PC-3 (cell line): ENCODE results near the gene EIF2S2. TPM values are rescaled to one million over a fixed set of nuclear protein-coding genes. Genes with fewer than 3 reads are reported as not detected.

Source experiments
- ATAC-seq: fragments of 200-7000 bp; cut with Tn5 transposase; 2 replicates; pipeline ENCODE4 v1.9.1; 2020; ENCODE audit warnings: mild to moderate bottlenecking, moderate library complexity
- BruUV-seq: library from RNA; stranded (reverse); fragments of 400-500 nt; replicated peaks from 2 replicates; lab custom pipeline; 2021; lab: Mats Ljungman, UMichigan
- CTCF ChIA-PET: fragments of 300-600 bp; sonication (Branson Sonifier 250); formaldehyde crosslinking; loops from one replicate; lab custom pipeline; 2022; ENCODE audit warnings: antibody characterized with exemption; lab: Charles Lee
- POLR2A ChIA-PET: fragments of 300-600 bp; sonication (Branson Sonifier 250); formaldehyde crosslinking; loops from one replicate; lab custom pipeline; 2022; ENCODE audit warnings: antibody characterized with exemption; ENCODE audit not compliant: unreplicated experiment; lab: Charles Lee
- DNase-seq: peaks from one replicate; pipeline ENCODE4 v3.0.0-alpha.2; 2015
- H2AFZ ChIP-seq: fragments of 300-600 bp; sonication (generic); 2 replicates; pipeline ENCODE4 v1.6.0; 2016; ENCODE audit warnings: antibody characterized with exemption, low read length
- H3F3A ChIP-seq: fragments of 300-600 bp; sonication (generic); one replicate; pipeline ENCODE4 v1.6.0; 2017; ENCODE audit warnings: antibody characterized with exemption, low read length, control low read depth, mild to moderate bottlenecking; ENCODE audit not compliant: unreplicated experiment
- H3K27ac ChIP-seq: fragments of 300-600 bp; sonication (generic); 2 replicates; pipeline ENCODE4 v1.5.1; 2016; ENCODE audit warnings: mild to moderate bottlenecking, low read length
- H3K27me3 ChIP-seq: fragments of 300-600 bp; sonication (generic); 2 replicates; pipeline ENCODE4 v1.6.1; 2016; ENCODE audit warnings: low read length, mixed read lengths
- H3K36me3 ChIP-seq: fragments of 300-600 bp; sonication (generic); 2 replicates; pipeline ENCODE4 v1.6.1; 2016; ENCODE audit warnings: low read depth, mixed run types, low read length, mixed read lengths
- H3K4me1 ChIP-seq: fragments of 300-600 bp; sonication (generic); 2 replicates; pipeline ENCODE4 v1.5.1; 2016; ENCODE audit warnings: low read length; ENCODE audit not compliant: insufficient read depth
- H3K4me2 ChIP-seq: fragments of 300-600 bp; sonication (generic); 2 replicates; pipeline ENCODE4 v1.6.0; 2016; ENCODE audit warnings: low read length
- H3K4me3 ChIP-seq: fragments of 300-600 bp; sonication (generic); 2 replicates; pipeline ENCODE4 v1.5.1; 2016; ENCODE audit warnings: mild to moderate bottlenecking, low read length, mixed read lengths
- H3K79me2 ChIP-seq: fragments of 300-600 bp; sonication (generic); 2 replicates; pipeline ENCODE4 v1.6.1; 2017; ENCODE audit warnings: low read length, mixed read lengths
- H3K9ac ChIP-seq: fragments of 300-600 bp; sonication (generic); 2 replicates; pipeline ENCODE4 v1.6.0; 2016; ENCODE audit warnings: mild to moderate bottlenecking, low read length
- H3K9me2 ChIP-seq: fragments of 300-600 bp; sonication (generic); replicated peaks from 2 replicates; pipeline ENCODE4 v1.6.1; 2016; ENCODE audit warnings: mixed run types, low read length, mixed read lengths
- H3K9me3 ChIP-seq: fragments of 300-600 bp; sonication (generic); 2 replicates; pipeline ENCODE4 v1.6.1; 2016; ENCODE audit warnings: low read length, mixed read lengths
- H4K20me1 ChIP-seq: fragments of 300-600 bp; sonication (generic); 2 replicates; pipeline ENCODE4 v1.6.1; 2016; ENCODE audit warnings: low read length, mixed read lengths
- CTCF ChIP-seq: fragments of 300-600 bp; sonication (generic); conservative IDR thresholded peaks from 2 replicates; pipeline ENCODE4 v1.5.1; 2017; ENCODE audit warnings: antibody characterized with exemption, low read depth, mild to moderate bottlenecking, low read length
- EZH2 ChIP-seq: fragments of 300-600 bp; sonication (generic); IDR thresholded peaks from one replicate; pipeline ENCODE4 v1.6.1; 2017; ENCODE audit warnings: antibody characterized with exemption, mild to moderate bottlenecking, low read length; ENCODE audit not compliant: unreplicated experiment
- EZH2phosphoT487 ChIP-seq: fragments of 300-600 bp; sonication (generic); IDR thresholded peaks from 2 replicates; pipeline ENCODE4 v1.6.1; 2018; ENCODE audit warnings: mild to moderate bottlenecking, antibody characterized with exemption, low read length, borderline replicate concordance
- intact Hi-C: fragments of 100-400 bp; cut with micrococcal nuclease; formaldehyde crosslinking; loops from 2 replicates; pipeline ENCODE4 v1.9.0; 2023
- total RNA-seq: library from RNA; depleted of rRNA; stranded (reverse); fragments of >200 nt; gene quantifications from 2 replicates; pipeline ENCODE4 v1.2.3, GENCODE V29; 2014

EIF2S2 gene
- total RNA-seq, 1 experiment from 2014 or later, result 83.4 TPM

GRCh38 chr20:34076952-34077351 is 35.1 kb downstream of the EIF2S2 start:
- ChIA-PET CTCF (interaction anchor here (0.5 kb wide), 1 partner anchor 344 kb away, joined by 3 read pairs; no protein-coding TSS in a partner anchor), POLR2A (interaction anchor here (0.6 kb wide), 1 partner anchor 587 kb away, joined by 4 read pairs; no protein-coding TSS in a partner anchor)
- Histone ChIP-seq H3K9me3 (no peaks in the 10 kb centered on the region), H3F3A (no peaks in the 10 kb centered on the region), H3K27me3 (no peaks in the 10 kb centered on the region), H2AFZ (no peak overlapping the region), H3K4me3 (no peak overlapping the region), H3K36me3 (peaks cover 22% of the 10 kb centered on the region; the same call in 1 of the 2 replicates), H3K4me2 (no peak overlapping the region), H3K27ac (no peak overlapping the region), H4K20me1 (no peaks in the 10 kb centered on the region), H3K9ac (no peak overlapping the region), H3K4me1 (peaks cover 4% of the 10 kb centered on the region; the same call in 1 of the 2 replicates), H3K9me2 (no peaks in the 10 kb centered on the region), H3K79me2 (peaks cover 6% of the 10 kb centered on the region; the same call in 1 of the 2 replicates)
- no TSS peak for BruUV-seq
- DNase-seq (no peak), ATAC-seq (no peak)
- TF ChIP-seq CTCF, result no peak
- no peak for TF ChIP-seq EZH2phosphoT487
- TF ChIP-seq EZH2, result no peak
- intact Hi-C loops, result no loop called here

GRCh38 chr20:34075647-34076046 is 36.4 kb downstream of the EIF2S2 start:
- peaks cover 4% of the 10 kb centered on the region; the same call in 1 of the 2 replicates for H3K4me1 ChIP-seq
- TF ChIP-seq EZH2 (no peak), CTCF (peak; percentile 26; the same call in 1 of the 2 replicates)
- no peaks in the 10 kb centered on the region for H3K27me3 ChIP-seq
- ATAC-seq (no peak), DNase-seq (no peak)
- H4K20me1 ChIP-seq, result no peaks in the 10 kb centered on the region
- intact Hi-C loops, result no loop called here
- no TSS peak for BruUV-seq
- no peak overlapping the region for H2AFZ ChIP-seq
- H3K4me2 ChIP-seq, result no peak overlapping the region
- no peaks in the 10 kb centered on the region for H3K9me2 ChIP-seq
- POLR2A ChIA-PET, result no interaction called here
- CTCF ChIA-PET, result interaction anchor here (0.5 kb wide), 1 partner anchor 54 kb away, joined by 3 read pairs; no protein-coding TSS in a partner anchor
- no peaks in the 10 kb centered on the region for H3F3A ChIP-seq
- peaks cover 14% of the 10 kb centered on the region; the same call in 1 of the 2 replicates for H3K36me3 ChIP-seq
- no peak overlapping the region for H3K4me3 ChIP-seq
- H3K9me3 ChIP-seq, result no peaks in the 10 kb centered on the region
- peaks cover 9% of the 10 kb centered on the region; the same call in 1 of the 2 replicates for H3K79me2 ChIP-seq
- H3K9ac ChIP-seq, result no peak overlapping the region
- no peak overlapping the region for H3K27ac ChIP-seq

- H3K4me2 ChIP-seq, result no peak overlapping the region
- no peaks in the 10 kb centered on the region for H3K27me3 ChIP-seq
- H3F3A ChIP-seq, result no peaks in the 10 kb centered on the region
- CTCF ChIA-PET, result no interaction called here
- H2AFZ ChIP-seq, result no peak overlapping the region
- TF ChIP-seq EZH2phosphoT487 (no peak), CTCF (no peak)
- H3K4me3 ChIP-seq, result no peak overlapping the region
- H3K36me3 ChIP-seq, result peaks cover 8% of the 10 kb centered on the region; the same call in 1 of the 2 replicates
- ATAC-seq (peak; percentile 42; the same call in 1 of the 2 replicates), DNase-seq (peak; percentile 40)
- peaks cover 10% of the 10 kb centered on the region; the same call in 1 of the 2 replicates for H3K79me2 ChIP-seq
- peaks cover 4% of the 10 kb centered on the region; the same call in 1 of the 2 replicates for H3K4me1 ChIP-seq
- no peak overlapping the region for H3K27ac ChIP-seq
- BruUV-seq, result no TSS peak
- no peaks in the 10 kb centered on the region for H3K9me2 ChIP-seq
- H3K9ac ChIP-seq, result no peak overlapping the region
- H3K9me3 ChIP-seq, result no peaks in the 10 kb centered on the region
- peaks cover 8% of the 10 kb centered on the region; the same call in 1 of the 2 replicates for H4K20me1 ChIP-seq
- POLR2A ChIA-PET, result no interaction called here
- intact Hi-C loops, result no loop called here
These were observed 37.8 kb downstream of the EIF2S2 start for GRCh38 chr20:34074101-34074760.
